Common myeloid progenitor, CD34-positive (primary cell): ENCODE measurements around the gene FABP7.

Experiments
- CTCF ChIA-PET: fragments of 350-600 bp; sonication (Branson Sonifier 250); formaldehyde crosslinking; loops from one replicate; lab custom pipeline; 2021; ENCODE audit warnings: antibody characterized with exemption; lab: Charles Lee
- POLR2A ChIA-PET: fragments of 350-600 bp; sonication (Branson Sonifier 250); formaldehyde crosslinking; loops from one replicate; lab custom pipeline; 2021; ENCODE audit warnings: antibody characterized with exemption; lab: Charles Lee
- DNase-seq, 3 donors: peaks; one replicate each; pipeline versions ENCODE4 v3.0.0 to v3.0.0-alpha.2; 2013
- H3K27ac ChIP-seq, 2 experiments: 1 replicate in 1 of 2; 2 replicates in 1 of 2; pipeline ENCODE4 v1.7.0; 2013; ENCODE audit warnings: inconsistent platforms in 2 of 2, low read length in 2 of 2, mild to moderate bottlenecking in 2 of 2, low read depth in 1 of 2, moderate library complexity in 1 of 2; ENCODE audit not compliant: severe bottlenecking in 2 of 2, insufficient read depth in 1 of 2, poor library complexity in 1 of 2
- H3K27me3 ChIP-seq, 5 experiments: replicated peaks in 2 of 5; 1 replicate in 3 of 5; 2 replicates in 2 of 5; pipeline versions ENCODE4 v1.6.1 to v1.7.0; 2013; ENCODE audit warnings: low read length in 4 of 5, mild to moderate bottlenecking in 2 of 5, moderate library complexity in 2 of 5, inconsistent platforms in 1 of 5; ENCODE audit not compliant: insufficient read depth in 5 of 5, control insufficient read depth in 4 of 5
- H3K36me3 ChIP-seq, 4 experiments: 1 replicate in 2 of 4; 2 replicates in 2 of 4; pipeline versions ENCODE4 v1.6.1 to v1.7.0; 2013; ENCODE audit warnings: low read length in 3 of 4, control low read depth in 1 of 4, mild to moderate bottlenecking in 1 of 4; ENCODE audit not compliant: control insufficient read depth in 4 of 4, insufficient read depth in 4 of 4
- H3K4me1 ChIP-seq, 4 experiments: 1 replicate in 3 of 4; 2 replicates in 1 of 4; pipeline versions ENCODE4 v1.6.1 to v1.7.1; 2013; ENCODE audit warnings: low read length in 3 of 4, mild to moderate bottlenecking in 3 of 4, control low read depth in 1 of 4, inconsistent platforms in 1 of 4, moderate library complexity in 1 of 4; ENCODE audit not compliant: control insufficient read depth in 4 of 4, insufficient read depth in 4 of 4; ENCODE audit errors: control extremely low read depth in 1 of 4
- H3K4me3 ChIP-seq, 7 experiments: 1 replicate in 4 of 7; 2 replicates in 3 of 7; pipeline versions ENCODE4 v1.5.1 to v1.7.0; 2013; ENCODE audit warnings: mild to moderate bottlenecking in 7 of 7, low read length in 6 of 7, moderate library complexity in 6 of 7, inconsistent platforms in 2 of 7, low read depth in 2 of 7, control low read depth in 1 of 7; ENCODE audit not compliant: insufficient read depth in 4 of 7, control insufficient read depth in 1 of 7; ENCODE audit errors: extremely low read depth in 1 of 7
- H3K9me3 ChIP-seq, 5 experiments: 1 replicate in 4 of 5; 2 replicates in 1 of 5; pipeline versions ENCODE4 v1.6.1 to v1.7.1; 2013; ENCODE audit warnings: low read length in 4 of 5, mild to moderate bottlenecking in 2 of 5, inconsistent platforms in 1 of 5, low read depth in 1 of 5, moderate library complexity in 1 of 5; ENCODE audit not compliant: control insufficient read depth in 4 of 5, insufficient read depth in 2 of 5; ENCODE audit errors: control extremely low read depth in 1 of 5
- WGBS: methylation state at CpG from one replicate; pipeline ENCODE4 v1.1.5; 2013; ENCODE audit not compliant: insufficient coverage; 5-methylcytosine and 5-hydroxymethylcytosine counted together

The FABP7 gene

GRCh38 chr6:122821095-122821494, 41.6 kb downstream of the FABP7 start:
- ChIA-PET POLR2A (no interaction called here), CTCF (no interaction called here)
- Histone ChIP-seq H3K9me3 (no peaks in the 10 kb centered on the region), H3K4me1 (no peaks in the 10 kb centered on the region), H3K4me3 (no peak overlapping the region), H3K27ac (no peak overlapping the region), H3K36me3 (no peaks in the 10 kb centered on the region), H3K27me3 (no peaks in the 10 kb centered on the region)
- DNase-seq = no peak
- WGBS = no CpG with 5 or more reads among the region's 2 CpGs

GRCh38 chr6:122825163-122825562, 45.6 kb downstream of the FABP7 start:
- ChIA-PET POLR2A (no interaction called here), CTCF (interaction anchor here (0.6 to 2.1 kb wide), 6 partner anchors 13 to 503 kb away, joined by 3 to 6 read pairs (median 4); no protein-coding TSS in a partner anchor)
- WGBS = 100% methylated on average over 2 of the region's 5 CpGs
- no peaks in the 10 kb centered on the region for H3K9me3 ChIP-seq
- no peaks in the 10 kb centered on the region for H3K36me3 ChIP-seq
- H3K27me3 ChIP-seq = peaks cover 0 to 5% (median 3%) of the 10 kb centered on the region in 5 experiments
- H3K27ac ChIP-seq = no peak overlapping the region
- DNase-seq = no peak
- no peaks in the 10 kb centered on the region for H3K4me1 ChIP-seq
- H3K4me3 ChIP-seq = no peak overlapping the region

GRCh38 chr6:122829456-122829855, 49.9 kb downstream of the FABP7 start:
- no peaks in the 10 kb centered on the region for H3K9me3 ChIP-seq
- no peak overlapping the region for H3K27ac ChIP-seq
- H3K4me1 ChIP-seq = no peaks in the 10 kb centered on the region
- no peak for DNase-seq
- CTCF ChIA-PET = interaction anchor here (1.0 to 1.1 kb wide), 2 partner anchors 9 to 13 kb away, joined by 3 to 4 read pairs; no protein-coding TSS in a partner anchor
- POLR2A ChIA-PET = no interaction called here
- WGBS = 100% methylated on average over 1 of the region's 1 CpG
- no peak overlapping the region for H3K4me3 ChIP-seq
- H3K36me3 ChIP-seq = no peaks in the 10 kb centered on the region
- peaks cover 0 to 5% (median 4%) of the 10 kb centered on the region in 5 experiments for H3K27me3 ChIP-seq

GRCh38 chr6:122831511-122831910, 52.0 kb downstream of the FABP7 start:
- POLR2A ChIA-PET = no interaction called here
- H3K27ac ChIP-seq = no peak overlapping the region
- 85% methylated on average over 1 of the region's 1 CpG for WGBS
- no peaks in the 10 kb centered on the region for H3K4me1 ChIP-seq
- no peak for DNase-seq
- H3K27me3 ChIP-seq = peaks cover 0 to 8% (median 4%) of the 10 kb centered on the region in 5 experiments
- H3K9me3 ChIP-seq = no peaks in the 10 kb centered on the region
- CTCF ChIA-PET = interaction anchor here (2.2 kb wide), 1 partner anchor 101 kb away, joined by 6 read pairs; no protein-coding TSS in a partner anchor
- H3K4me3 ChIP-seq = no peak overlapping the region
- no peaks in the 10 kb centered on the region for H3K36me3 ChIP-seq

GRCh38 chr6:122832459-122832858, 52.9 kb downstream of the FABP7 start:
- CTCF ChIA-PET = no interaction called here
- 94% methylated on average over 2 of the region's 3 CpGs for WGBS
- Histone ChIP-seq H3K27ac (no peak overlapping the region), H3K4me1 (no peaks in the 10 kb centered on the region), H3K9me3 (no peaks in the 10 kb centered on the region), H3K27me3 (peaks cover 0 to 8% (median 4%) of the 10 kb centered on the region in 5 experiments), H3K36me3 (no peaks in the 10 kb centered on the region), H3K4me3 (no peak overlapping the region)
- DNase-seq = no peak
- POLR2A ChIA-PET = interaction anchor here (0.5 kb wide), 1 partner anchor 352 kb away, joined by 3 read pairs; no protein-coding TSS in a partner anchor

GRCh38 chr6:122833021-122833491, 53.5 kb downstream of the FABP7 start:
- WGBS = 96% methylated on average over 3 of the region's 7 CpGs
- H3K36me3 ChIP-seq = no peaks in the 10 kb centered on the region
- H3K27me3 ChIP-seq = peaks cover 0 to 8% (median 4%) of the 10 kb centered on the region in 5 experiments
- DNase-seq = no peak
- no peak overlapping the region for H3K4me3 ChIP-seq
- no peaks in the 10 kb centered on the region for H3K9me3 ChIP-seq
- no peaks in the 10 kb centered on the region for H3K4me1 ChIP-seq
- ChIA-PET CTCF (no interaction called here), POLR2A (no interaction called here)
- no peak overlapping the region for H3K27ac ChIP-seq
